ENCODE results near the gene CHADL.

Gene CHADL

GRCh38 chr22:41230401-41230785 lies 10.3 kb downstream of the CHADL start:
- peaks cover 10 to 59% of the 10 kb centered on the region in 2 experiments; a peak in 2 of 3 replicates for H3K36me3 ChIP-seq (ENCODE audit: control insufficient read depth in 2 of 2, insufficient read depth in 1 of 2, low read length in 2 of 2)
- H3K4me3 ChIP-seq (ENCODE audit: low read depth, low read length): no peak overlapping the region
- no peaks in the 10 kb centered on the region for H3K9me3 ChIP-seq (ENCODE audit: control insufficient read depth, insufficient read depth, low read depth, low read length)
- H3K4me1 ChIP-seq (ENCODE audit: control insufficient read depth, insufficient read depth, low read length): no peaks in the 10 kb centered on the region
- H3K27ac ChIP-seq (ENCODE audit: extremely low read depth, low read depth, low read length): no peak overlapping the region
- TF ChIP-seq SCRT1 (tag by site-specific recombination; IDR thresholded peaks at IDR 0.05; ENCODE audit: borderline replicate concordance) (0 out of 2 replicates have a peak, but pooled peaks have one; percentile 12), GLI2 (tag by site-specific recombination; IDR thresholded peaks at IDR 0.05; ENCODE audit: borderline replicate concordance, low read depth) (no peak), ZNF48 (tag by site-specific recombination; IDR thresholded peaks at IDR 0.05) (no peak), MYNN (tag by site-specific recombination; IDR thresholded peaks at IDR 0.05; ENCODE audit: borderline replicate concordance) (no peak), ZNF132 (tag by site-specific recombination; IDR thresholded peaks at IDR 0.05; ENCODE audit: borderline replicate concordance) (no peak), ZNF621 (tag by site-specific recombination; IDR thresholded peaks at IDR 0.05) (no peak), SCRT2 (tag by site-specific recombination; IDR thresholded peaks at IDR 0.05) (peak; percentile 60; the same call in 1 of the 2 replicates)
- POLR2A ChIA-PET: interaction anchor here (0.6 to 1.8 kb wide), 3 partner anchors 10 to 151 kb away, joined by 3 to 4 read pairs (median 4); no protein-coding TSS in a partner anchor
- CTCF ChIA-PET: no interaction called here

DNA sequence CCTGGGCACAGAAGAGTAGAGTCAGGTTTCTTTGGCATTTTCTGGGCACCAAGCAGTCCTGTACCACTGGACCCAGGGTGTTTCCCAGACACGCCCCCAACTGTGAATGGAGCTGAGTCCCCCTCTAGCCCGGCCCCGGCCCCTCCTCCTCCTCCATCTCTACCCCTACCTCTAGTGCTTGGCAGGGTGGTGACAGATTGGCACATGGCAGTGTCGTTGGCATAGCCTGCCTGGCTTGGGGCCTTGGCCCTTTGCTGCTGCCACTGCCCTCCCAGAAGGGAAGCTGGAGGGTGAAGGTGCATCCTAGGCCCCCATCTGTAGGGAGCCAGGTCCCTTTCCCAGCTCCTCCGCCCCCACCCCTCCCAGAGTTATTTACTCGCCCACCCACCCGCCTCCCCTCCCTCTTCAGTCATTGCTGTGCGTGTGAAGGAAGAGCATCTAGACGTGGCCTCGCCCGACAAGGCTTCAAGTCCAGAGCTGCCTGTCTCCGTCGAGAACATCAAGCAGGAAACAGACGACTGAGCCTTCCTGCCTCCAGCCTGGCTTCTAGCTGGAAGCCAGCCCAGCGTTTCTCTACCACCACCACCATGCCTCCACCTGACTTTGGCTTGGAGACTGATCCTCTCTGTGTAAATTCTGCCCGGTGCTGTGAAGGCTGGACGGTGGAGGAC lies 10.9 kb downstream of the CHADL start:
- Histone ChIP-seq H3K27ac (ENCODE audit: extremely low read depth, low read depth, low read length) (no peak overlapping the region), H3K9me3 (ENCODE audit: control insufficient read depth, insufficient read depth, low read depth, low read length) (no peaks in the 10 kb centered on the region), H3K4me3 (ENCODE audit: low read depth, low read length) (no peak overlapping the region), H3K4me1 (ENCODE audit: control insufficient read depth, insufficient read depth, low read length) (no peaks in the 10 kb centered on the region), H3K36me3 (ENCODE audit: control insufficient read depth in 2 of 2, insufficient read depth in 1 of 2, low read length in 2 of 2) (peaks cover 10 to 65% of the 10 kb centered on the region in 2 experiments; a peak in 2 of 3 replicates)
- ChIA-PET POLR2A (interaction anchor here (0.6 to 1.8 kb wide), 5 partner anchors 10 to 245 kb away, joined by 3 to 5 read pairs (median 4); no protein-coding TSS in a partner anchor), CTCF (no interaction called here)
- TF ChIP-seq ZNF214 (tag by site-specific recombination; IDR thresholded peaks at IDR 0.05; ENCODE audit: borderline replicate concordance) (no peak), SCRT1 (tag by site-specific recombination; IDR thresholded peaks at IDR 0.05; ENCODE audit: borderline replicate concordance) (no peak), ZNF404 (tag by site-specific recombination; IDR thresholded peaks at IDR 0.05) (no peak), ZNF521 (tag by site-specific recombination; IDR thresholded peaks at IDR 0.05) (no peak), ZNF175 (tag by site-specific recombination; IDR thresholded peaks at IDR 0.05) (no peak), ZNF777 (tag by site-specific recombination; IDR thresholded peaks at IDR 0.05; ENCODE audit: borderline replicate concordance) (no peak), ZNF2 (tag by site-specific recombination; IDR thresholded peaks at IDR 0.05) (no peak), ZFP69B (tag by site-specific recombination; IDR thresholded peaks at IDR 0.05) (no peak), TCF7L2 (IDR thresholded peaks at IDR 0.05; ENCODE audit: borderline replicate concordance, low read depth, low read length) (no peak)
- TF ChIP-seq, protein P1, sequence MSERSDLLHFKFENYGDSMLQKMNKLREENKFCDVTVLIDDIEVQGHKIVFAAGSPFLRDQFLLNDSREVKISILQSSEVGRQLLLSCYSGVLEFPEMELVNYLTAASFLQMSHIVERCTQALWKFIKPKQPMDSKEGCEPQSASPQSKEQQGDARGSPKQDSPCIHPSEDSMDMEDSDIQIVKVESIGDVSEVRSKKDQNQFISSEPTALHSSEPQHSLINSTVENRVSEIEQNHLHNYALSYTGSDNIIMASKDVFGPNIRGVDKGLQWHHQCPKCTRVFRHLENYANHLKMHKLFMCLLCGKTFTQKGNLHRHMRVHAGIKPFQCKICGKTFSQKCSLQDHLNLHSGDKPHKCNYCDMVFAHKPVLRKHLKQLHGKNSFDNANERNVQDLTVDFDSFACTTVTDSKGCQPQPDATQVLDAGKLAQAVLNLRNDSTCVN (tag by site-specific recombination; optimal IDR thresholded peaks at IDR 0.05): no peak
- TF ChIP-seq, protein P2, sequence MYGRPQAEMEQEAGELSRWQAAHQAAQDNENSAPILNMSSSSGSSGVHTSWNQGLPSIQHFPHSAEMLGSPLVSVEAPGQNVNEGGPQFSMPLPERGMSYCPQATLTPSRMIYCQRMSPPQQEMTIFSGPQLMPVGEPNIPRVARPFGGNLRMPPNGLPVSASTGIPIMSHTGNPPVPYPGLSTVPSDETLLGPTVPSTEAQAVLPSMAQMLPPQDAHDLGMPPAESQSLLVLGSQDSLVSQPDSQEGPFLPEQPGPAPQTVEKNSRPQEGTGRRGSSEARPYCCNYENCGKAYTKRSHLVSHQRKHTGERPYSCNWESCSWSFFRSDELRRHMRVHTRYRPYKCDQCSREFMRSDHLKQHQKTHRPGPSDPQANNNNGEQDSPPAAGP (tag by site-specific recombination; IDR thresholded peaks at IDR 0.05): no peak
- TF ChIP-seq, protein P3, sequence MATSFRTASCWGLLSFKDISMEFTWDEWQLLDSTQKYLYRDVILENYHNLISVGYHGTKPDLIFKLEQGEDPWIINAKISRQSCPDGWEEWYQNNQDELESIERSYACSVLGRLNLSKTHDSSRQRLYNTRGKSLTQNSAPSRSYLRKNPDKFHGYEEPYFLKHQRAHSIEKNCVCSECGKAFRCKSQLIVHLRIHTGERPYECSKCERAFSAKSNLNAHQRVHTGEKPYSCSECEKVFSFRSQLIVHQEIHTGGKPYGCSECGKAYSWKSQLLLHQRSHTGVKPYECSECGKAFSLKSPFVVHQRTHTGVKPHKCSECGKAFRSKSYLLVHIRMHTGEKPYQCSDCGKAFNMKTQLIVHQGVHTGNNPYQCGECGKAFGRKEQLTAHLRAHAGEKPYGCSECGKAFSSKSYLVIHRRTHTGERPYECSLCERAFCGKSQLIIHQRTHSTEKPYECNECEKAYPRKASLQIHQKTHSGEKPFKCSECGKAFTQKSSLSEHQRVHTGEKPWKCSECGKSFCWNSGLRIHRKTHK (tag by site-specific recombination; IDR thresholded peaks at IDR 0.05): no peak

All from HEK293 (cell line).